GM12878 (cell line): ENCODE measurements around the gene NACAD.

Source experiments
- HDGF ChIP-seq: fragments of 450-650 bp; IDR thresholded peaks from 2 replicates; pipeline ENCODE4 v1.6.1; 2016; ENCODE audit warnings: antibody characterized with exemption
- NR2C2 ChIP-seq: IDR thresholded peaks from 2 replicates; pipeline ENCODE4 v1.6.1; 2011; ENCODE audit warnings: borderline replicate concordance, low read depth; ENCODE audit not compliant: control insufficient read depth, insufficient read length
- POLR2AphosphoS5 ChIP-seq: IDR thresholded peaks from 2 replicates; pipeline ENCODE4 v1.6.1; 2011; ENCODE audit warnings: mild to moderate bottlenecking, low read length, inconsistent platforms
- POU2F2 ChIP-seq: IDR thresholded peaks from 3 replicates; pipeline ENCODE4 v1.6.1; 2011; ENCODE audit warnings: low read depth, mild to moderate bottlenecking, low read length, borderline replicate concordance
- RCOR1 ChIP-seq: conservative IDR thresholded peaks from 2 replicates; pipeline ENCODE4 v1.6.1; 2012; ENCODE audit warnings: low read depth, low read length, improper control_type of control experiment
- SIN3A ChIP-seq: IDR thresholded peaks from 2 replicates; pipeline ENCODE4 v1.6.1; 2012; ENCODE audit warnings: low read depth, low read length, improper control_type of control experiment
- ZNF384 ChIP-seq: IDR thresholded peaks from 2 replicates; pipeline ENCODE4 v1.6.1; 2012; ENCODE audit warnings: low read depth, mild to moderate bottlenecking, low read length, improper control_type of control experiment, borderline replicate concordance
- TF ChIP-seq, protein P1 (sequence below): fragments of 450-650 bp; IDR thresholded peaks from 2 replicates; pipeline ENCODE4 v1.6.1; 2018; ENCODE audit warnings: borderline replicate concordance, mild to moderate bottlenecking; ENCODE audit not compliant: partially characterized antibody
- TF ChIP-seq, protein P2 (sequence below), 3 experiments: IDR thresholded peaks in 2 of 3; conservative IDR thresholded peaks in 1 of 3; 2 replicates each; pipeline ENCODE4 v1.5.1; 2011; ENCODE audit warnings: low read depth in 3 of 3, low read length in 3 of 3, mild to moderate bottlenecking in 3 of 3, control low read depth in 2 of 3, moderate library complexity in 2 of 3, inconsistent platforms in 1 of 3, mixed read lengths in 1 of 3; ENCODE audit not compliant: control insufficient read depth in 2 of 3, insufficient read depth in 1 of 3; ENCODE audit errors: extremely low read depth in 1 of 3
- TF ChIP-seq, protein P3 (sequence below): IDR thresholded peaks from 2 replicates; pipeline ENCODE4 v1.6.1; 2012; ENCODE audit warnings: low read length, inconsistent platforms
- TF ChIP-seq, protein P4 (sequence below): IDR thresholded peaks from 2 replicates; pipeline ENCODE4 v1.6.1; 2011; ENCODE audit warnings: low read depth, low read length, improper control_type of control experiment, borderline replicate concordance

GRCh38 chr7:45104844-45105587 lies 16.2 kb upstream of the NACAD start:
- TF ChIP-seq, protein P1, sequence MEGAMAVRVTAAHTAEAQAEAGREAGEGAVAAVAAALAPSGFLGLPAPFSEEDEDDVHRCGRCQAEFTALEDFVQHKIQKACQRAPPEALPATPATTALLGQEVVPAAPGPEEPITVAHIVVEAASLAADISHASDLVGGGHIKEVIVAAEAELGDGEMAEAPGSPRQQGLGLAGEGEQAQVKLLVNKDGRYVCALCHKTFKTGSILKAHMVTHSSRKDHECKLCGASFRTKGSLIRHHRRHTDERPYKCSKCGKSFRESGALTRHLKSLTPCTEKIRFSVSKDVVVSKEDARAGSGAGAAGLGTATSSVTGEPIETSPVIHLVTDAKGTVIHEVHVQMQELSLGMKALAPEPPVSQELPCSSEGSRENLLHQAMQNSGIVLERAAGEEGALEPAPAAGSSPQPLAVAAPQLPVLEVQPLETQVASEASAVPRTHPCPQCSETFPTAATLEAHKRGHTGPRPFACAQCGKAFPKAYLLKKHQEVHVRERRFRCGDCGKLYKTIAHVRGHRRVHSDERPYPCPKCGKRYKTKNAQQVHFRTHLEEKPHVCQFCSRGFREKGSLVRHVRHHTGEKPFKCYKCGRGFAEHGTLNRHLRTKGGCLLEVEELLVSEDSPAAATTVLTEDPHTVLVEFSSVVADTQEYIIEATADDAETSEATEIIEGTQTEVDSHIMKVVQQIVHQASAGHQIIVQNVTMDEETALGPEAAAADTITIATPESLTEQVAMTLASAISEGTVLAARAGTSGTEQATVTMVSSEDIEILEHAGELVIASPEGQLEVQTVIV: no peak
- TF ChIP-seq HDGF (no peak), NR2C2 (no peak), RCOR1 (no peak), POLR2AphosphoS5 (no peak; the same call in 1 of the 2 replicates), POU2F2 (no peak), SIN3A (no peak), ZNF384 (no peak)
- TF ChIP-seq, protein P2, sequence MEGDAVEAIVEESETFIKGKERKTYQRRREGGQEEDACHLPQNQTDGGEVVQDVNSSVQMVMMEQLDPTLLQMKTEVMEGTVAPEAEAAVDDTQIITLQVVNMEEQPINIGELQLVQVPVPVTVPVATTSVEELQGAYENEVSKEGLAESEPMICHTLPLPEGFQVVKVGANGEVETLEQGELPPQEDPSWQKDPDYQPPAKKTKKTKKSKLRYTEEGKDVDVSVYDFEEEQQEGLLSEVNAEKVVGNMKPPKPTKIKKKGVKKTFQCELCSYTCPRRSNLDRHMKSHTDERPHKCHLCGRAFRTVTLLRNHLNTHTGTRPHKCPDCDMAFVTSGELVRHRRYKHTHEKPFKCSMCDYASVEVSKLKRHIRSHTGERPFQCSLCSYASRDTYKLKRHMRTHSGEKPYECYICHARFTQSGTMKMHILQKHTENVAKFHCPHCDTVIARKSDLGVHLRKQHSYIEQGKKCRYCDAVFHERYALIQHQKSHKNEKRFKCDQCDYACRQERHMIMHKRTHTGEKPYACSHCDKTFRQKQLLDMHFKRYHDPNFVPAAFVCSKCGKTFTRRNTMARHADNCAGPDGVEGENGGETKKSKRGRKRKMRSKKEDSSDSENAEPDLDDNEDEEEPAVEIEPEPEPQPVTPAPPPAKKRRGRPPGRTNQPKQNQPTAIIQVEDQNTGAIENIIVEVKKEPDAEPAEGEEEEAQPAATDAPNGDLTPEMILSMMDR (IDR thresholded peaks at IDR 0.05 in 2 of 3, conservative IDR thresholded peaks at IDR 0.05 in 1 of 3; ENCODE audit: control insufficient read depth in 2 of 3, extremely low read depth in 1 of 3, insufficient read depth in 1 of 3, low read depth in 3 of 3, low read length in 3 of 3): no peak
- TF ChIP-seq, protein P3, sequence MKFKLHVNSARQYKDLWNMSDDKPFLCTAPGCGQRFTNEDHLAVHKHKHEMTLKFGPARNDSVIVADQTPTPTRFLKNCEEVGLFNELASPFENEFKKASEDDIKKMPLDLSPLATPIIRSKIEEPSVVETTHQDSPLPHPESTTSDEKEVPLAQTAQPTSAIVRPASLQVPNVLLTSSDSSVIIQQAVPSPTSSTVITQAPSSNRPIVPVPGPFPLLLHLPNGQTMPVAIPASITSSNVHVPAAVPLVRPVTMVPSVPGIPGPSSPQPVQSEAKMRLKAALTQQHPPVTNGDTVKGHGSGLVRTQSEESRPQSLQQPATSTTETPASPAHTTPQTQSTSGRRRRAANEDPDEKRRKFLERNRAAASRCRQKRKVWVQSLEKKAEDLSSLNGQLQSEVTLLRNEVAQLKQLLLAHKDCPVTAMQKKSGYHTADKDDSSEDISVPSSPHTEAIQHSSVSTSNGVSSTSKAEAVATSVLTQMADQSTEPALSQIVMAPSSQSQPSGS: no peak
- TF ChIP-seq, protein P4, sequence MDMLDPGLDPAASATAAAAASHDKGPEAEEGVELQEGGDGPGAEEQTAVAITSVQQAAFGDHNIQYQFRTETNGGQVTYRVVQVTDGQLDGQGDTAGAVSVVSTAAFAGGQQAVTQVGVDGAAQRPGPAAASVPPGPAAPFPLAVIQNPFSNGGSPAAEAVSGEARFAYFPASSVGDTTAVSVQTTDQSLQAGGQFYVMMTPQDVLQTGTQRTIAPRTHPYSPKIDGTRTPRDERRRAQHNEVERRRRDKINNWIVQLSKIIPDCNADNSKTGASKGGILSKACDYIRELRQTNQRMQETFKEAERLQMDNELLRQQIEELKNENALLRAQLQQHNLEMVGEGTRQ: no peak
